Hematopoietic multipotent progenitor cell treated with erythropoietin and hydrocortisone succinate and interleukin-3 and kit ligand, for 17 days (in vitro differentiated cells): ENCODE results near the gene CCR7.
"Not testable (repeated sequence)": the region's sequence is repeated elsewhere in the genome, so short reads cannot be mapped to it uniquely, and the experiment has no call there.

Experiments used
- DNase-seq: peaks from one replicate; pipeline ENCODE4 v3.0.0-alpha.2; 2015; ENCODE audit warnings: low spot score

CCR7 gene

DNA sequence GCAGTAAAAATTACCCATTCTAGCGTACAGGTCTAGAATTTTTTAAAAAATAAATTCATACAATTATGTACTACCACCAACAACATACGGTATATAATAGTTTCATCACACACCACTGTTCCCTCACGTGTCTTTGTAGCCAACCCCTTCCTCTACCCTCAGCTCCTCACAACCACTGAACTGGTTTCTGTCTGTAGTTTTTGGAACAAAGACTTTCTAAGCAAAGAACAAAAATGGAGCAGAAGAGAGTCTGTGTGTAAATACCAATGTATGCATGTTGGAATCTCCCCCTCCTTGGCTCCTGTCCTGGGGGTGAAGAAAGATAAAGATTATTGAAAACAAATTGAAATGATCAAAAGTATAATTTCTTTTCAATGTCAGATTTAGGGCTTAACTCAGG is 31.9 kb upstream of the CCR7 start:
- DNase-seq: no peak

DNA sequence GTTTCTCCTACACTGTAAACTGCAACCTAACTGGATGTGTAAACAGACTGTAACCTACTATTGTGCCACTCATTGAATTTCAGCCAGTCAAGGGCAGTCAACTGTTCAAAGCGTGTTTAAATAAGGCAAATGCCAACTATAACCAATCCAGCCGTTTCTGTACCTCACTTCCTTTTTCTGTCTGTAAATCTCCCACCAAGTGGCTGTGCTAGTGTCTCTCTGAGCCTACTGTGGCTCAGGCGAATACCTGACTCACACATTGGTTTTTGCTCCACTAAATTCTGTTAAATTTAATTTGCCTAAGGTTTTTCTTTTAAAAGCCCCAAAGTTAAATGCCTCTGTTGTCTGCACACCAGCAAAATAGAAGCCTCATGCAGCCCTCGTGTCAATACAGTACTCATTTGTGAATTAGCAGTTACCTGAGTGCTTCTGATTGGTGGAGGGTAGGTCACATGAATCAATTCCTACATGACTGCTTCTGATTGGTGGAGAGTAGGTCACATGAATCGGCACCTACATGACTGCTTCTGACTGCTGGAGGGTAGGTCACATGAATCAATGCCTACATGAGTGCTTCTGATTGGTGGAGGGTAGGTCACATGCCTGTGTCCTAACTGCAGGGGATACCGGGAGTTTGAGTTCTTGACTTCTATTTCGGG is 31.1 kb upstream of the CCR7 start:
- DNase-seq: peak; percentile 6

DNA sequence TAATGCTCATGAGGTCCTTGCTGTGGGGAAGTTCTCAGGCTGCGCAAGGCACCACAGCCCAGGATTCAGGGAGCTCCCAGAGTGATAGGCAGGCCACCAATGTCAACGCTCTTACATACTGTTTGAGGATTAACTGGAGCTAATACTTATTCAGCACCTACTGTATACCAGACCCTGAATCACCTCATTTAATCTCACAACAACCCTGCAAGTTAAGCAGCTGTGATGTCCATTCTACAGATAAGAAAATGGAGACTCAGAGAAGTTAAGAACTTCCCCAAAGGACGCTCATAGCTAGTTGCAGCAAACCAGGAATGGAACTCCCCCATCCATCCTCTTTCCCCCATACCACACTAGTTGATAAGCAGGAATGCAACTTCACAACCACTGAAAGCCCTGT is 25.5 kb upstream of the CCR7 start:
- no peak for DNase-seq

DNA sequence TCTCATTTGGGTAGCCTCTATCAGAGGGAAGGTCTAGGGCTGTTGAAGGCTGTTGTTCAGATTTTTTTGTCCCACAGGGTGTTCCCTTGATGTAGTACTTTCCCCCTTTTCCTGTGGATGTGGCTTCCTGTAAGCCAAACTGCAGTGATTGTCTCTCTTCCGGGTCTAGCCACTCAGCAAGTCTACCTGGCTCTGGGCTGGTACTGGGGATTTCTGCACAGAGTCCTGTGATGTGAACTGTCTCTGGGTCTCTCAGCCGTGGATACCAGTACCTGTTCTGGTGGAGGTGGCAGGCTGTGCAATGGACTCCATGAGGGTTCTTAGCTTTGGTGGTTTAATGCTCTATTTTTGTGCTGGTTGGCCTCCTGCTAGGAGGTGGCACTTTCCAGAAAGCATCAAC is 23.3 kb upstream of the CCR7 start:
- DNase-seq: no peak

DNA sequence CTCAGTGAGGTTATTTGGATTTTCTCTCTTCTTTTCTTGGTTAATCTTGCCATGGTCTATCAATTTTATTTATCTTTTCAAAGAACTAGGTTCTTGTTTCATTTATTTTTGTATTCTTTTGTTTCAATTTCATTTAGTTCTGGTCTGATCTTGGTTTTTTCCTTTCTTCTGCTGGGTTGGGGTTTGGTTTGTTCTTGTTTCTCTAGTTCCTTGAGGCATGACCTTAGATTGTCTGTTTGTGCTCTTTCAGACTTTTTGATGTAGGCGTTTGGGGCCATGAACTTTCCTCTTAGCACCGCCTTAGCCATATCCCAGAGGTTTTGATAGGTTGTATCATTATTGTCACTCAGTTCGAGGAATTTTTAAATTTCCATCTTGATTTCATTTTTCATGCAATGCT is 21.0 kb upstream of the CCR7 start:
- DNase-seq: not testable (repeated sequence)

DNA sequence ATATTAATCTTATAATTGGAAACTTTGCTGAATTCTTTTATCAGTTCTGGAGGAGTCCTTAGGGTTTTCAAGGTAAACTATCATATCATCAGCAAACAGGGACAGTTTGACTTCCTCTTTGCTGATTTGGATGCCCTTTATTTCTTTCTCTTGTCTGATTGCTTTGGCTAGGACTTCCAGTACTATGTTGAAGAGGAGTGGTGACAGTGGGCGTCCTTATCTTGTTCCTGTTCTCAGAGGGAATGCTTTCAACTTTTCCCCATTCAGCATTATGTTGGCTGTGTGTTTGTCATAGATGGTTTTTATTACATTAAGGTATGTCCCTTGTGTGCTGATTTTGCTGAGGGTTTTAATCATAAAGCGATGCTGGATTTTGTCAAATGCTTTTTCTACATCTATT is 19.7 kb upstream of the CCR7 start:
- DNase-seq: not testable (repeated sequence)

DNA sequence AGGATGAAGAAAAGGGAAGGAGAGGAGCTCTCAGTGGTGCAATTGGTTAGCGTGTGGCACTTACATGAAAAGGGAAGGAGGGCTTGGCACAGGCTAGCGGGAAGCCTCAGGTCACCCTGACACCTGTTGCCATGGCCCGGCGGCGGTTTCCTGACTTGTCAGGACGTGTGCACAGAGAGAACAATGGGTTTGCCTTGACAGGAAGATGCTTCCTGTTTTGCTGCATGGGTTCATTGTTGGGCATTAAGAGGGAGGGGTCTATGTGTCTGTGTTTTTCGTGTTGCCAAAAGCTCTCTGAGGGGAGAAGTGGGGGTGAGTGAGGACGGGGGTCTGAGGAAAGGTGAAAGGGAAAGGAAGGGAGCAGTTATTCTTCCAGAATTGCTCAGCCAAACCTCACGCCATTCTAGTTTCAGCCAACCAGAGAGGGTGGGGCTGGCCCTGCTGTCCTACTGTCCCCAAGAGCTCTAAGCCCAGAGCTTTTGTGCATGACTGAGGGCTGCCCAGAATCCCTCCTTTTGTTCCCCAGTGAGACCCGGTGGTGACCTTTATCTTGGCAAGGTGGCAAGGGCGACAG is 17.1 kb upstream of the CCR7 start:
- no peak for DNase-seq

DNA sequence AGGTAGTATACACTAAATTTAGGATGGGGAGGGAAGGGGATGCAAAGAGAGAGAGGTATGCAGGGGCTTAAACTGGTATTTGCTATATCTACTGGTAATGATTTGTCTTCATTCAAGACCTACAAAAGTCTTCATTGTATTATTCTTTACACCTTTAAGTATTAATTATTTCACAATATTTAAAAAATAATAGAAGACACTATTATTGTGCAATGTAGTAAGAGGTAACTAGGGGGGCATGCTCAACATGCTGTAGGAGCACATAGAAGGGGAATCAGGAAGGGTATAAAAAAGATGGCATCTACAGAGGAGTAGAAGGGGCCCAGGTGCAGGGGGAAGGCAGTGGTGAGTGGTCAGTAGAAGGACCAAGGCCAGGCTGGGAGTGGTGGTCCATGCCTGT is 14.9 kb upstream of the CCR7 start:
- no peak for DNase-seq

DNA sequence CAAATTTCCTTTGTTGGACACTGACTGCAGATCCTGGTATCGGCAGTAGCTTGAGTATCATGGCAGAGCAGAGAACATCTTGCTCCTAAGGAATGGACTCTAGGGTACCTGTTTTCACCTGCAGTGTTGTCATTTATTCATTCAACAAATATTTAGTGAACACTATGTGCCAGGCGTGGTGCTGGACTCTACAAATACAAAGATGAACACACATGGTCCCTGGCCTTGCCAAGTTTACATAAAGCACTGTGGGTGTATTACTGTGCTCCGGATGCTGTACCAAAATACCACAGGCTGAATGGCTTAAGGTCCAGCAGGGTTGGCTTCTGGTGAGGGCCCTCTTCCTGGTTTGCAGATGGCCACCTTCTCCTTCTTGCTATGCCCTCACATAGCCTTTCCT is 14.2 kb upstream of the CCR7 start:
- DNase-seq: no peak

DNA sequence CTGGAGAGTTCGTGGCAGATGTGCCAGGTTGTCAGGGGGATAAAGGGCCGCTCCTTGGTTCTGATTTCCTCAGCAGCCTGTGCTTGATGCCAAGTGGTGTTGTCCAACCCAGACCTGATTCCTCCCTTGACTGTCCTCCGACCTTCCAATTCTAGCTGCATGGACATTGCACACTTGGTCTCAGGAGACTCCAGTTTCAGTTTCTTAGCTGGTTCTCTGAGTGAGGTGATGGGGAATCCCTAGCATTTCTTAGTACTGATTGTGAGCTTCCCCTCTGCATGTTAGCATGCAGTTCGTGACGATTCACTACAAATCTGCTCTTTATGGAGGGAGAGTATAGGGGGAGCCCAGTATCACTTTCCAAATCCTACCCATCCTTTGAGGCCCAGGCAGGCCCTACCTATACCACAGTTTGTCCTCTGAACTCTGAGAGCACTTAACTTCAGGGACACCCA is 12.4 kb upstream of the CCR7 start:
- no peak for DNase-seq

DNA sequence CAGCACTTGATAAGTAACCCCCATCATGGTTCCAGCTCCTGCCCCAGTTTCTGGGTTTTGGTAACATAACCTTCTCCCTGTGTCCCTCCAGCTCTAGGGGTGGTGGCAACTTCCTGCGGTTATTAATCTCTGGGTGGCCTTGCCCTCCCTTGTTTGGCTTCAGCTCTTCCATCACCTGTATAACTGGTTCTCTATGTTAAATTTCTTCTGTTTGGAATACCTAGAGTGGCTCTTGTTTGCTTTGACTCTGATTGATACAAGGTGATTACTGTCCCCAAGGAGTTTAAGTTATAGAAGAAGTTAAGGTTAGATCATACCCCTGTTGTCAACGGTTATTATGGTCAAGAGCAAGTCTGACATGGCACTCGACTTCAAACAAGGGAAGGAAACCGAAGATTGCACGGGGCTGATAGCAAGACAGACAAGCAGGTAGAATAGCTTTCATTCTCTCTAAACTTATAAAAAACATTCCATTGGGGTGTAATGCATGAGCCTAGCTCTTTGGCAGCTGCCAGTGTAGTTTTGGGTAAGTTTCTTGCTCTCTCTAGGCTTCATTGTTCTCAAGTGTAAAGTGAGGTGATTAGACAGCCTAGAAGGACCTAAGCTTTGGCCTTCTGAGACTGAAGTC is 11.0 kb upstream of the CCR7 start:
- no peak for DNase-seq

DNA sequence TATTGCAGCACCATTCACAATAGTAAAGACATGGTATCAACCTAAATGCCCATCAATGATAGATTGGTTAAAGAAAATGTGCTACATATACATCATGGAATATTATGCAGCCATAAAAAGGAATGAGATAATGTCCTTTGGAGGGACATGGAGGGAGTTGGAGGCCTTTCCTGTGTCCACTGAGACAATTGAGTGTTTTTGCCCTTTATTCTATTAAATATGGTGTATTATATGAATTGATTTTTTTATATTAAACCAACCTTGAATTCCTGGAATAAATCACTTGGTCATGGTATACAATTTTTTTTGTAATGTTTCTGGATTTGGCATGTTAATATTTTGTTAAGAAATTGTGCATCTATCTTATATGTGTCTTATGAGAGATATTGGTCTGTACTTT is 9.0 kb upstream of the CCR7 start:
- no peak for DNase-seq

DNA sequence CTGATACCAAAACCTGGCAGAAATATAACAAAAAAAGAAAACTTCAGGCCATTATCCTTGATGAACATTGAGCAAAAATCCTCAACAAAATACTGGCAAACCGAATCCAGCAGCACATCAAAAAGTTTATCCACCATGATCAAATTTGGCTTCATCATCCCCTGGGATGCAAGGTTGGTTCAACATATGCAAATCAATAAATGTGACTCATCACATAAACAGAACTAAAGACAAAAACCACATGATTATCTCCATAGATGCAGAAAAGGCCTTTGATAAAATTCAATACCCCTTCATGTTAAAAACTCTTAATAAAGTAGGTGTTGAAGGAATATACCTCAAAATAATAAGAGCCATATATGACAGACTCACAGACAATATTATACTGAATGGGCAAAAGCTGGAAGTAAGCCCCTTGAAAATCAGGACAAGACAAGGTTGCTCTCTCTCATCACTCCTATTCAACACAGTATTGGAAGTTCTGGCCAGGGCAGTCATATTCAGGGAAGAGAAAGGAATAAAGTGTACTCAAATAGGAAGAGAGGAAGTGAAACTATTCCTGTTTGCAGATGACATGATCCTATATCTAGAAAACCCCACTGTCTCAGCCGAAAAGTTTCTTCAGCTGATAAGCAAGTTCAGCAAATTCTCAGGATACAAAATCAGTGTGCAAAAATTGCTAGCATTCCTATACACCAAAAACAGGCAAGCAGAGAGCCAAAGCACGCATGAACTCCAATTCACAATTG is 7.1 kb upstream of the CCR7 start:
- DNase-seq: not testable (repeated sequence)

DNA sequence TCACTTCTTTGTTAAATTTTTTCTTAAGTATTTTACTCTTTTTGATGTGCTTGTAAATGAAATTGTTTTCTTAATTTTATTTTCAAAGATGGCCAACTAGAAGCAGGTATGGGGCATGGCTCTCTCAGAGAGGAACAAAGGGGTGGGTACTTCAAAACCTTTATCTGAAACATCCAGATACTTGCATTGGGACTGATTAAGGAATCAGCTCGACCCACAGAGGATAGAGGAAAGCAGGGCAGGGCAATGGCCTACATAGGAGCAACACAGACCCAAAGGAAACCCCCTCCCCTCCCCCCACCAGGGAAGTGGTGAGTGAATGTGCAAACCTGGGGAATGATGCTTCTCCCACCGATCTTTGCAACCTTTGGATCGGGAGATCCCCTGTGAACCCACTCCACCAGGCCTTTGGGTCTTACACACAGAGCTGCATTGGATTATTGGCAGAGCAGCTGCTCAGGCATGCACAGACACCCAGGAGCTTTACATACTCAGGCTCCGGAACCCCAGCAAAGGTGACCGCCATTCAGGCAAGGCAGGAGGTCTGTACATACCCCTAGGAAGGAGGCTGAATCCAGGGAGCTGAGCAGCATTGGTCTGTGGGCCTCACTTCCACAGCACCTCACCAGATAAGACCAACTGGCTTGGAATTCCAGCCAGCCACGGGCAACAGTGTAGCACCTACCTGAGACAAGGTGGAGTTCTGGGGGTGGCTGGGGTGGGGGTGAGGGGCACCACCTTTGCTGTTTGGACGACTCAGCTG is 3.0 kb upstream of the CCR7 start:
- DNase-seq: no peak

DNA sequence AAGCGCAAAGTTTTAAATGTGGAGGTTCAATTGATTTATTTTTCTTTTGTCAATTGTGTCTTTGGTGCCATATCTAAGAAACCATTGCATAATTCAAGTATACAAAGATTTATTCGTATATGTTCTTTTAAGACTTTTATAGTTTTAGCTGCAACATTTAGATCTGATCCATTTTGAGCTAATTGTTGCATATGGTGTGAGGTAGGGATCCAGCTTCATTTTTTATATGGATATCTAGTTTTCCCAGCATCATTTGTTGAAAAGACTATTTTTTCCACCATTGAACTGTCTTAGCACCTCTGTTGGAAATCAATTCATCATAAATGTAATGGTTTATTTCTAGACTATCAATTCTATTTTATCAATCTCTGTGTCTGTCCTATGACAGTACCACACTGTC is 2.1 kb upstream of the CCR7 start:
- no peak for DNase-seq

DNA sequence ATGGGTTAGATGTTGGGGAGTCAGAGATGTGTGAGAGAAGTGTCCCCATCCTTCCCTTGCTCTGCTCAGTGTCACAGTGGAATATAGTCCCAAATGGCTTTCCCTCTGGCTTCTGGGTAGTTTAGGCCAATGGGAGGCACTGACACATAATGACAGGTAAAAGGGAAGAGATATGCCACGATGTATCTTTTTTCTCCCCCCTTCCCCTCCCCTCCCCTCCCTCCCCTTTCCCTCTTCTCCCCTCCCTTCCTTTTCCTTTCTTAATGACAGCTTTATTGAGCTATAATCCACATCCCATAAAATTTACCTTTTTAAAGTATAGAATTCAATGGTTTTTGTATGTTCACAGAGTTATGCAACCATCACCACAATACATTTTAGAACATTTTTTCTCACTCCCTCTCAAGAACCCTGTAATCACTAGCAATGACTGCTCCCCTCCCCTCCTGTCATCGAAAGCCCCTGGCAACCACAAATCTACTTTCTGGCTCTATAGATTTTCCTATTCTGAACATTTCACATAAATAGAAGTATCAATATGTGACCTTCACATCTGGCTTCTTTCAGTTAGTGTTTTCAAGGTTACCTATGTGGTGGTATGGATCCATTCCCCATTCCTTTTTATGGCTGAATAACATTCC is 617 bp upstream of the CCR7 start:
- no peak for DNase-seq

DNA sequence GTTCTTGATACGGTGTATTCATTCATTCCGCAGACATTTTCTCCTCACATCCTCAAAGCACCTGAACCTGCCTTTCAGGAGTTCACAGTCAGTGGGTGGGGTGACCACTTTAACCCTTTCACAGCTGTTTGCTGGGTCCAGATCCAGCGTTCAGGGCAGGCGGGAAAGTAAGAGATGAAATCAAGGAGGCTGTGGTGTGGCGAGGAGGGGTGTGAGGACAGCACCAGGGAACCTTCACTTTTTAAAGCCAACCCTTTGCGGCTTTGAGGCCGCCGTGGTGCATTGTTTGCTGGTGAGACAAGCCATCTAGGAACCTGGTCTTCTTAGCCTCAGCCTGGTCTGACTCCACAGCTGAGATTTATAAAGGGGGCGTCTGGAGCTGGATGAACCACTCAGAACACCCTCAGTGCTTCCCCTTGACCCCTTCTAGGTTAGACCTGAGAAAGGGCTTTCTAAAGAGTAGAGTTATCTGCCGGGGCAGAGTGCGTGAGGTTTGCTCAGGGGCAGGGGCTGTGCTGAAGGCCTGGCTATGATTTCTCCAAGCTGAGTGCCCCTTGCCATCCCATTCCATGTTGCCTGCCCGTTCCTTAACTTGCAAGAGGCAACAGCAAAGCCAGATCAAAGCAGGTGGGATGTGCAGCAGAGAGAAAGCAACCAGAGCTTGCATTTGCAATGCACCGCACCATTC is 933 bp downstream of the CCR7 start:
- no peak for DNase-seq

DNA sequence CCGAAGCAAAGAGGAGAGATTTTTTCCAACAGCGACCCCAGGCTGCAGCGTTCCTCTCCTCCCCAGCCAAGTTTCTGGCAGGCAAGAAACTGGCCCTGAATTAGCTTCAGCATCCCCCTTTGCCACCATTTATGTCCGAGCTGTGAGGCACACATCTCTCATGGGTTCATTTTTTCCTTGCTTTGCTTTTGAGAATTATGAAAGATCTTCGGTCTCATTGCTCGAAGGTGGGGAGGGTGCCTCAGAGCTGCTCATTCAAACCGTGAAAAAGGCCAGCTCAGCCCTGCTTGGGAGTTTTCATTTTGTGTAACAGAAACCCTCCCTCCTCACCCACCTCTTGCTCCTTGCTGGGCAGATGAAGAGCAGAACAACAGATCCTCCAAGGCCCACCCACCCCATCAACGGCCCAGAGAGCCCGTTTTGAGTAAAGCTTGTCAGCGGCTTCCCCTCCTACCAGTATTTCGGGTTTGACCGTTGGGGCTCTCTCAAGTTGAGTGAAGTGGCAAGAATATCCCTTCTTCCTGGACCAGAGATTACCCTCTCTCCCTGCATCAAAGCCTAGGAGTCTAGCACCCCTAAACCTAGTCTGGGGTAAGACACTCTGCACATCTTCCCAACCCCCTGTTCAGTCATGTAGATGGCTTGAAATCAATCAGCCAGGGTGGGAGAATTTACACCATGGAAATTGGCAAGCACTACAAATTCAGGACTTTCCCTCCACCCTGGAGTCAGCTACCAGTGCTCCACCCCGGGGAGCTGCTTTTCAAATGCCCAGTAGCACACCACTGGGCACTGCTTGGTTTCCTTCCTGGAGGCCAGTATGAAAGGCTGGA is 1.8 kb downstream of the CCR7 start:
- no peak for DNase-seq

DNA sequence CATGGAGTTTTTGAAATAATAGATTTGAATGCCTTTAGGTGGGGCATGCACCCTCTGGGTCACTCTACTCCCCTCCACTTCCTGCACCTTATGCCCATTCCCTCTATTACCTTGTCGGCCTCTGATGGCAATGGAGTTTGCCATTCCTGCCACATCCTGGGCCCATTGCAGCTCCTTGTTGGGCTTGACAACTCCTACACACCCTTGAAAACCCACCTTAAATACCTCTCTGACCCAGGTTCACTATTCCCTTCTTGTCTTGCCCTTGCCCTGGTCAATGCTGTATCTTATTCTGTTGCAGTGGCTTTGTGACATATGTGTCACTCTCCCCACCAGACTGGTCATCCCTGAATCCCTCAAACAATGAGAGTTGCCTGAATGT is 2.4 kb downstream of the CCR7 start:
- no peak for DNase-seq

DNA sequence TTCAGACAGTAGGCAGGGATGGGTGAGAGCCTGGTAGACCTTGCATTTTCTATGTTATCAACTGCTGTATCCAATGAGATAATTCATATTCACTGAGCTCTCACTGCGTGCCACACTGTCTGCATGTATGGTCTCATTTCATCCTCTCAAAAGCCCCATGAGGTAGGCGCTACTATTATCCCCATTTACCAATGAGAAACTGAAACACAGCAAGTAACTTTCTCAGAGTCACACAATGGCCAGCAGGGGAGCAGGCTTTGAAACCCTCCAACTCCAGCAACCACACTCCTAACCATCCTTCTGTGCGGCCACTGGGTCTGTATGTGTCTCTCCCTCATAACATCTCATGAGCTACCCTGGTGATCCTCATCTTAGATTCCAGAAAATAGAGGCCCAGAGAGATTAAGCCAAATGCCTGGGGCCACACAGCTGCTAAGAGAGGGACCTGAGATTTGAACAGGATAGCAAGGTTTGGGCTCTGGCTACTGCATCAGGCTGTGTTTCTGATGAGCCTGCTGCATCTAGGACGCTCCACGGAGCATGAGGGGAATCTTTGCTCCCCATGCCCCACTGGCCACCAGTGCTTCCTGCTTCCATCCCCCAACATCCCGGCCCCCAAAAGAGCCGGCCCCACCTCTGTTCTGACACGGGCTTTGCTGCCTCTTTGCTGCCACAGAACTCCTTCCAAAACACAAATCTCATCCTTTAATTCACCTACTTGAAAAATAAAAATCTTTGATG is 3.2 kb downstream of the CCR7 start:
- DNase-seq: no peak
